ENCODE data around the gene ZBTB16. TPM values are rescaled to one million over a fixed set of nuclear protein-coding genes. Genes with fewer than 3 reads are reported as not detected.

ZBTB16 gene
- total RNA-seq, 1 donor from 2014 or later, result 3.7 TPM

- no peak for DNase-seq (ENCODE audit: low spot score in 2 of 2)
- no peak for FAIRE-seq
Measured at GRCh38 chr11:114174712-114175495, 115.4 kb downstream of the ZBTB16 start.

- DNase-seq (ENCODE audit: low spot score in 2 of 2) (no peak), FAIRE-seq (no peak)
Measured at GRCh38 chr11:114175706-114176105, 116.2 kb downstream of the ZBTB16 start.

GRCh38 chr11:114176321-114176720, 116.8 kb downstream of the ZBTB16 start:
- FAIRE-seq (no peak), DNase-seq (ENCODE audit: low spot score in 2 of 2) (no peak)

- FAIRE-seq, result no peak
- DNase-seq (ENCODE audit: low spot score in 2 of 2), result no peak
Measured at GRCh38 chr11:114178656-114179055, 119.1 kb downstream of the ZBTB16 start.

- FAIRE-seq (no peak), DNase-seq (ENCODE audit: low spot score in 2 of 2) (peak in 1 of 2 donors; percentile 59)
Measured at GRCh38 chr11:114179234-114179941, 119.9 kb downstream of the ZBTB16 start.

- FAIRE-seq (no peak), DNase-seq (ENCODE audit: low spot score in 2 of 2) (no peak)
Measured at GRCh38 chr11:114180301-114181055, 121.0 kb downstream of the ZBTB16 start.

GRCh38 chr11:114181195-114181594, 121.7 kb downstream of the ZBTB16 start:
- DNase-seq (ENCODE audit: low spot score in 2 of 2) (no peak), FAIRE-seq (no peak)

- FAIRE-seq (no peak), DNase-seq (ENCODE audit: low spot score in 2 of 2) (no peak)
Measured at GRCh38 chr11:114181752-114182151, 122.2 kb downstream of the ZBTB16 start.

- DNase-seq (ENCODE audit: low spot score in 2 of 2) (no peak), FAIRE-seq (no peak)
Measured at GRCh38 chr11:114182471-114183043, 123.0 kb downstream of the ZBTB16 start.

- DNase-seq (ENCODE audit: low spot score in 2 of 2) (no peak), FAIRE-seq (no peak)
Measured at GRCh38 chr11:114183044-114183511, 123.6 kb downstream of the ZBTB16 start.

- FAIRE-seq, result no peak
- no peak for DNase-seq (ENCODE audit: low spot score in 2 of 2)
Measured at GRCh38 chr11:114185436-114185835, 125.9 kb downstream of the ZBTB16 start.

GRCh38 chr11:114187173-114187572, 127.7 kb downstream of the ZBTB16 start:
- DNase-seq (ENCODE audit: low spot score in 2 of 2) (no peak), FAIRE-seq (no peak)

- no peak for FAIRE-seq
Measured at GRCh38 chr11:114188851-114189570, 129.5 kb downstream of the ZBTB16 start.

GRCh38 chr11:114190630-114191029, 131.1 kb downstream of the ZBTB16 start:
- no peak for FAIRE-seq
- DNase-seq (ENCODE audit: low spot score in 2 of 2), result no peak

More at GRCh38 chr11:114188851-114189570, 129.5 kb downstream of the ZBTB16 start:
- DNase-seq (ENCODE audit: low spot score in 2 of 2), result no peak

- DNase-seq (ENCODE audit: low spot score in 2 of 2) (no peak), FAIRE-seq (no peak)
Measured at GRCh38 chr11:114191893-114192292, 132.4 kb downstream of the ZBTB16 start.

GRCh38 chr11:114192841-114193389, 133.4 kb downstream of the ZBTB16 start:
- DNase-seq (ENCODE audit: low spot score in 2 of 2), result no peak
- FAIRE-seq, result no peak

- DNase-seq (ENCODE audit: low spot score in 2 of 2) (no peak), FAIRE-seq (no peak)
Measured at GRCh38 chr11:114193730-114194679, 134.5 kb downstream of the ZBTB16 start.

- FAIRE-seq (no peak), DNase-seq (ENCODE audit: low spot score in 2 of 2) (no peak)
Measured at GRCh38 chr11:114194702-114195101, 135.2 kb downstream of the ZBTB16 start.

All from frontal cortex (tissue), 4 donors.